GM19467 (cell line): Measurements from ENCODE around the gene LTBR.

ENCODE experiments used
- ATAC-seq: cut with Tn5 transposase; IDR thresholded peaks from one replicate; pipeline ENCODE4 v1.9.1; 2021; ENCODE audit warnings: mild to moderate bottlenecking, moderate library complexity; ENCODE audit not compliant: unreplicated experiment

LTBR gene

DNA sequence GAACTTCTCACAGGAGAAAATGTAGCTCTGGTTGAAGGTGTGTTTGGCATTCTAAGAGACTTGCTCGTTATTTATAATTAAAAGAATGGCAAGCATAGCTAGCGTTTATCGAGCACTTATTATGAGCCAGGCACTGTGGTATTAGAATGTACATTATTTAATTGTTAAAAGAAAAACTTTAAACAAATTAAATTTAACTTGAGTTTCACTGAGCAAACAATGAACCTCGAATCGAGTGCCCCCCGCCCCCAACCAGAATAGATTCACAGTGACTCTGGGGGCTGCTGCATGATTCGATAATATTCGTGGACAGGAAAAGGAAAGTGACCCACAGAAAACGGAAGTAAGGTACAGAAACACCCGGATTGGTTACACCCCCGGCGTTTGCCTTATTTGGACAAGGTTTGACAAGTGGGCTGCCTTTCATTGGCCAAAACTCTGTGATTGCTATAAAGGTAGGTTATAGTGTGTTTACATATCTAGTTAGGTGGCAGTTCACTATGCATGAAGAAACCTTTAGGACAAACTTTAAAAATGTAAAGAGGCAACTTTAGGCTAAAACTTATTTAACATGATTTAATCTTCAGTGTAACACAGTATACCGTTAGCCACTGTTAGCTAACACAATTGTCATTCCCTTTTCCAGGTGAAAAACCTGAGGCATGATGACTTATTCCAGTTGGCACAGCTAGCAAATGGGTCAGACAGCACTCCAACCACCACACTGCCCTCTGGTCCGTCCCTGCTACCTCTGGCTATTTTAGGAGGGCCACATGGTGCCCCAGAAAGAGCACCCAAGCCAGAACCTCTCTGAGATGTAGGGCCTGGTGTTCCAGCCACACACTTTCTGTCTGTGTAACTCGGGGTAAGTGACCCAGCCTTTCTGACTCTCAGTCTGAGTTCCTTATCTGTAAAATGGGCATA lies 15.7 kb upstream of the LTBR start:
- ATAC-seq, result no peak

DNA sequence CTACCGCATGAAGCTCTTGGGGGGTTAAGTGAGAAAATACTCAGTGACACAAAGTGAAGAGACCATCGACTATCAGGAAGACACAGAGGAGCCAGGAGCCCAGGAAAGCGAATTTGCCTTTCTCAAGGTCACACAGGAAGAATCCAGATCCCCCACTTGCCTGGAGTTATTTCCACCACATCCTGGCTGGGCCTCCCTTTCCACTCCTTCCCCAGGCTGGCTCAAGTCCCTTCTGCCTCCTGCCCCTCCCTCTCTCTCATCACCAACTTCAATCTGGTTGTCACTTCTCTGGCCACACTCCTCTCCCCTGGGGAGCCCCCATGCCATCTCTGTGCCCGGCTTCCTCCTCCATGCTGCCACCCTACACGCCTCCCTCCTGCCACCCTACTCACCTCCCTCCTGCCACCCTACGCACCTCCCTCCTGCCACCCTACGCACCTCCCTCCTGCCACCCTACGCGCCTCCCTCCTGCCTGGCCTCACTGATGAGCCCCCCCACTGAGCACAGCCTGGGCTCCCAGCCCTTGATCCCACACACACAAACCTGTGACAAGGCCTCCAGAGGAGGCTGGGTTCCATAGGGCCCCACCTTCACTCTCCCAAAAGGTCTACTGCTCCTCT lies 14.9 kb upstream of the LTBR start:
- no peak for ATAC-seq

DNA sequence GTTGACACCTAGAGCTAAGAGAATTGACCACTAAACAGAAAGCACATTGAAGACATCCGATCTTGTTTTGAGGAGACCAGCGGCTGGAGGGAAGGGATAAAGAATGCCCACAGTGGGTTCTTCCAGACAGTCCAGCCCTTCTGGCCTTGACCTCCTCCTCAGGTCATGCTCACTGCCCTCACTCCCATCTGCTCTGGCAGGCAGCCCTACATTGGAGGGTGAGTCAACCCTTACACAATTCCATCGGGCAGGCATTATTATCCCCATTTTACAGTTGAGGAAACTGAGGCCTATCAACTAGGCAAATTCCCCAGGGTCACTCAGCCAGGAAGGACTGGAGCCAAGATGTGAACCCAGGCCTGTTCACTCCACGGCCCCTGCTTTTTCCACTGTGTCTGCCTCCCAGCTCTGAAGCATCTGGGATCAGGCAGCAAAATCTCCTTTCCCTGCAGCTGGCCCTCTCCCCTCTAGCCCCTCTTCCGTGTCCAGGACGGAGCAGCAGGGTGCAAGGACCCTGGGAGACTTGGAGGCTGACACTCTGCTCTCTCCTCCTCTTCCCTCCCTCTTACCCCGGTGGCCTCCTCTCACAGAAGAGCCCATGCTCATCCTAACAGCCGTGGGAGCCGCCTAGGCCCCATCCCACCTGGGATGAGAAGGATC lies 13.9 kb upstream of the LTBR start:
- ATAC-seq, result no peak

DNA sequence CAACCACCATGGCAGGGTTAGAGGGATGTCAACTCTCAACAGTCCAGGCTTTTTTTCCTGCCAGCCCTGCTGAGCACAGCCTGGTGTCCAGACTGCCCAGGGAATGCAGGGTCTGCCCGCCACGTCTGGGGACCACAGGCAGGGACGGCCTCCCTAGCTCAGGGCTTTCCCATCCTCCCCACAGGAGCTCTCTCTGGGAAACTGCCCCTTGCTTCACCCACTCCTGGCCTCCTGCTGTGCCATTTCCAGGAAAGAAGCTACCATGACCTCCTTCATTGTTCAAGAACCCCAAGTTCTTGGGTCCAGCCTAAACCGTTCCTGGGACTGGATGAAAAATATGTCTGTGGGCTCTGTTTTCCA lies 13.4 kb upstream of the LTBR start:
- ATAC-seq, result no peak

DNA sequence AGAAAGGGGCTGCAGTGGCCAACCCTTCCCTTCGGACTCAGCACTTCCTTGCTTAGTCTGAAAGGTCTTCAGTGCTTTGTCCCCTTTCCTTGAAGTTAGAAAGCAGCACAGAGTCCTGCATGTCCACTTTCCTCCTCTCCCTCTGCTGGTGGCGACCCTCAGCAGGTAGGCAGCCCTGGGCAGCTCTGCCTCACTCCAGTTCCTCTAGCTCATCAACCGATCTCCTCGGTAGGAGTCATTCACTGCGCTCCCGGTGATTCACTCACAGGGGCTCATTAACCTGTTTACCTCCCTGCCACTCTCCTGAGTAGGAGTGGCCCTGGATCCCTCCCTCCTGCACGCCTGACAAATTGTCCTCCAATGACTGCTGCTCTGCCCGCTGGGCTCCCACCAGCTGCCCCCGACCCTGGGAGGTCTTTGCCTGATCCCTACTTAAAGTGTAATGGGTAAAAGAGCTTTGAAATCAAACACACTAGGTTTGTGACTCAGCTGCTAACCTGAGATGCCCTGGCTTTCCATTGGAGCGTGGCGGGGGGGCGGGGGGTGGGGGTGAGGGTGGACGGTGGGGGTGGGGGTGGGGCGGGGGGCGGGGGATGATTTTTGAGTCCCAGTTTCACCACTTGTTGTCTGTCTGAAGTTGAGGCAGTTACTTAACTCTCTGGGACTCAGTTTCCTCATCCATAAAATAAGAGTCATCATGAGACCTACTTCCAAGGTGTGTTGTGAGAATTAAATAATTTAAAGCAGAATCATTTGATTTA lies 12.8 kb upstream of the LTBR start:
- no peak for ATAC-seq

DNA sequence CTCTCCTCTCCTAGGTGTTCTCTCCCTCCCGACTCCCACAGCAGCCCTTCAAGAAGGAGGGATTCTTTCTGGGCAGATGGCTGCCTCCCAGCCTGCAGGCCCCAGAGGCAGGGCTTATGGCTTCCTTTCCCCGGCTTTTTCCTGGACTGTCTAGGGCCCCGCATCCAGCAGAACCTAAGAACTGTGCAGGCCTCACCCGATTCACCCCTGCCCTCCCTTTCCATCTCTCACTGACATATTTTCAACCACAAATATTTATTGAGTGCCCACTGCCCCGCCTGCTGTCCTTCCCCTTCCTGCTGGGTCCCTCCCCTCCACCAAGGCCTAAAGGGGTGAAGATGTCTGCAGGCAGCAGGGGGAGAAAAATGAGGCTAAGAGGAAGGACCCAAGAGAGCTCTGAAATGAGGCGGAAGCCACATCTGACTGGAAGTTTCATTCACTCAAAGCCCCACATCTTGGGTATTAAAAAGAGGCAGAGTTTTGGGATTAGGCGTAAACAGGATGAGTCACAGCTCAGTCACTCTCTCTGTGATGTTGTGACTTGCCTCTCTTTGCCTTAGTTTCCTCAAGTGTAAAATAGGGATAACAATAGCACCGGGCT lies 11.5 kb upstream of the LTBR start:
- no peak for ATAC-seq

DNA sequence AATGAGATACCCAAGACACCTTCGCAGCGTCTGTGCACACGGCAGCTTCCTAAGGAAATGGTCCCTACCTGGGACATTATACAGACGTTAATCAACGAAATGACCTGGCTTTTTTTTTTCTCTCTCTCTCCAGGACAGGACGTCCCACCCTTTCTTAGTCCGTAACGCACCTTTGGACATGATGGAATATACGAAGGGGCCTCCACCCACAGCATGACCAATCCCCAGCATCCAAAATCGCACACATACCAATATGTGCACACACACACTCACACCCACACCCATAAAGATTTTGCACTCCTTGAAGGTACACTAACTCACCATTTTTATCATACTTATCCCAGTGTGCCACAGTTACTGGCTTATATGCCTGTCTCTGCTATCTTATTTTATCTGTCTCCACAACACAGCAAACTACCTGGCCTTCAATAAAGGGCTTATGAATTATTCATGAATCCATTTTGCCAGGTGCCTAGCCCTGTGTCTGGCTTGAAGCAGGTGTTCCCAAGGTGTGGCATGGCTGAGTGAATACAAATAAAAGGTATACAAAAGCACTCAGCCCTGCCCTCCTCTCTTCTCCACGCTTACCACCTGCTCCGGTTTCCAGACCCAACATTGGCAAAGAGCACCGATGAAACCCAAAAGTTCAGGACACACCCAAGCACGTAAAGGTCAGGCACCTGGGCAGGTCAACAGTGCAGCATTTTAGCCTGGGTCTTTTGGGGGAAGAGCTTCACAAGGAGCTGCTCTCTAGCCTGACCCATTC lies 10.8 kb upstream of the LTBR start:
- ATAC-seq, result no peak

DNA sequence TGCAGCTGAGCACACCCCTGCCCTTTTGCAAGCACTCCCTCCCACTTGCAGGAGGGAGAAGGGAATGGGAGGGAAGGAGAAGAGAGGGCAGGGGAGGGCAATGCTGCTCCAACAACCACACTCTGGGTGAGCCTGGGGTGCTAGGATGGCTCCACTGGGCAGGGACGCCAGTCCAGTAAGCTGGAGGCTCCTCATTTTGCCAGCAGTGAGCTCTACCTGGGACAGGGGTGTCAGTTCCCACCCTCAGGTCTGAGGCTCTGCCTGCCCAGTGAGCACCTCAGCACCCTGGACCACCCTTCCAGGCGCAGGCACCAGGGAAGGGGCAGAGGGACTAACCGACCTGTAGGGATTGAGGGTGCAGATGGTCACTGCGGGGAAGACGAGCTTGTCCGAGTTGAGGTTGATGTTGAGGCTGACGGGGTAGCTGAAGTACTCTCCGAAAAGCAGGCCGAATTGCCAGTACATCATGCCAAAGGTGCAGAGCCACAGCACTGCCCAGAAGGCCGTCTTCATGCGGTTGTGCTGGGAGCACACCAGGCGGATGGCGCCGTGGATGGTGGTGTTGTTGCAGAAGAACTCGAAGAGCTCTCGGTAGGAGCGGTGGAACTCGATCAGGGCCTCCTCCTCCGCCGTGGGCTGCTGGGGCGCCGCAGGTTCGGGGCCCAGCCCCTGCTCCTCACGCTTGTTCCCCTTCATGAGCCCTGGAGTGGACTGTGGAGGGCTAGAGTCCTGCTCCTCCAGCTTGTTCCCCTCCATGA lies 9.8 kb upstream of the LTBR start:
- ATAC-seq, result no peak

DNA sequence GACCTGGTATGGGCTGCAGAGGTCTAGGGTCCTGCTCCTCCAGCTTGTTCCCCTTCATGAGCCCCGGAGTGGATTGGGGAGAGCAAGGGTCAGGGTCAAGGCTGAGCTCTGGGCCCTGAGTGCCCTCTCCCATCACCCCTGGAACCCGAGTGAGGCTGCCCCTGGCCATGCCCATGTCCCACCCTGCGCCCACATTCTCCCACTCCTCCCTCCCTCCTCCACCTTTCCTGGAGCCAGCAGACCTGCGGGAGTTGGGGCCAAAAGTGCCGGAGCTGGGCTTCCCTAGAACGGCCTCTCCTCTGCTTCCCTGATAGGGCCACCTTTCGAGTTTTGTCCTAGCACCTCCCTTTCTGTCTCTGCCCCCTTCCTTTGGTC lies 9.2 kb upstream of the LTBR start:
- no peak for ATAC-seq

DNA sequence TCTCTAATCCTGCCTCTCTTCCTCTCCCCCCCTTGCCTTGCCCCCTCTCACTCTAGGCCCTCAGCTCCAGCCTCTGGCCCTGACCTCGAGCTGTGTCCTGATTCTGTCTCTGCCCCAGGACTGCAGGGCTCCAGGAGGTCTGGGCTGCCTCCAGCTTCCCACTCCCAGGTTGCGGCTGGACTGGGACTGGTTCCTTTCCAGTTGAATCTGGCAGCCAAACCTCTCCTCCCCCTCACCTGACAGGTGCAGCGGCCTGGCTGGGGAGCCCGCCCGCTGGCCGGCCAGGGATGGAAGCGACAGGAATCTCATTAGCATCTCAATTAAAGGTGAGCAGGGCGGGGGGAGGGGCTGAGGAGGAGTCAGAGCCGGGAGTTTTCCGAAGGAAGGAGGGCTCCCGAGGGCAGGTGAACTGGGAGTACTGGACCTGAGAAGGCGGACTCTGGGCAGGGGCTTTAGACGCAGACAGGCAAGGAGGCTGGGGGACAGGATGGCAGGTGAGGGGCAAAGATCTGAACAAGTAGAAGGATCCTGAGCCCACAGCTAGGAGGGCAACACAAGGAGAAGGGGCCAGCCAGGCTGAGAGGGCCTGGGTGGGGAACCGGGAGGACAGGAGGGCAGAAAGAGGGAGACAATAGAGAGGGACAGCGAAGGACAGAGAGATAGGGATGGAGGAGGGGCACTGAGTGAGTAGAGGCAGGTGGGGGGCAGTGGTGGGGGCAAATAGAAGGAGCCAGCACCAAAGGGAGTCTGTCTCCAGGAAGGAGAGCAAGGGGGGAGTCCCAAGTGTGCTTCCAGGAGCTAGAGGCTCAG lies 8.5 kb upstream of the LTBR start, which contains the start of gene SCNN1A:
Gene SCNN1A (minus strand): TSS at position 295 of the 810 bp plus-strand sequence. CDS start 780 bp downstream, outside the sequence.
- ATAC-seq, result no peak

DNA sequence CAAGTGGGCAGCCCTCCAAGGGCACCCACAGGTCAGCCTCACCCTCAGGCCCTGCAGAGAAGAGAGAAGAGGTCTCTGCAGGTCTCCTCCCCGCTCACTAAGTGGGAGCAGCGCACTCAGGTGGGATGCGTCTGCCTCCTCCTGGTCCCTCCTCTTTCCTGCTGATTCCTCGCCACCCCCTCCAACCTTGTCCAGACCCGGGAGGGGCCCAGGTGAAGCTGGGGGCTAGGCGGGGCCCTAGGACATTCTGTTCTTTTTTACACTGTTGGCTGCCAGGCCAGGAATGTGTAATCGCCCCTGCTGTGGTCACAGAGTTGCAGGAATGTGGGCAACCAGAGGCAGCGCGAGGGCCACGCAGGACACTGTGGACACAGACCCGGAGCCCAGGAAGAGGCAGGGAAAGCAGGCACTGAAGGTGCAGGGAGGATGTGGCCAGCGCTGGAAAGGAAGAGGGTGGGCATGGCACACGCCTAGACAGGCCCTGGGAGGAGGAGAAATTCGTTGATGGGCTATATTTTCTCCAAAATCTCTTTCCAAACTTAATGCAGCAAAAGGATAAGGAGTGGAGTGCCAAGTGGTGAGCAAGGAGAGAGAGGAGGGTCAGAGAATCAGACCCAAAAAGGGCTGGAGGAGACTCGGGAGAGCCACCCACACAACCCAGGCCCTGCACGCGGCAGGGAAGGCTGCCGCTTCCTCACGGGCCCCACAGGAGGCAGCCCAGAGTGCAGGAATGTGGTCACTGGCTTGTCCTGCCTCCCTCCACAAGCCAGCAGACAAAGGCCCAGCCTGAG lies 7.7 kb upstream of the LTBR start:
- no peak for ATAC-seq

DNA sequence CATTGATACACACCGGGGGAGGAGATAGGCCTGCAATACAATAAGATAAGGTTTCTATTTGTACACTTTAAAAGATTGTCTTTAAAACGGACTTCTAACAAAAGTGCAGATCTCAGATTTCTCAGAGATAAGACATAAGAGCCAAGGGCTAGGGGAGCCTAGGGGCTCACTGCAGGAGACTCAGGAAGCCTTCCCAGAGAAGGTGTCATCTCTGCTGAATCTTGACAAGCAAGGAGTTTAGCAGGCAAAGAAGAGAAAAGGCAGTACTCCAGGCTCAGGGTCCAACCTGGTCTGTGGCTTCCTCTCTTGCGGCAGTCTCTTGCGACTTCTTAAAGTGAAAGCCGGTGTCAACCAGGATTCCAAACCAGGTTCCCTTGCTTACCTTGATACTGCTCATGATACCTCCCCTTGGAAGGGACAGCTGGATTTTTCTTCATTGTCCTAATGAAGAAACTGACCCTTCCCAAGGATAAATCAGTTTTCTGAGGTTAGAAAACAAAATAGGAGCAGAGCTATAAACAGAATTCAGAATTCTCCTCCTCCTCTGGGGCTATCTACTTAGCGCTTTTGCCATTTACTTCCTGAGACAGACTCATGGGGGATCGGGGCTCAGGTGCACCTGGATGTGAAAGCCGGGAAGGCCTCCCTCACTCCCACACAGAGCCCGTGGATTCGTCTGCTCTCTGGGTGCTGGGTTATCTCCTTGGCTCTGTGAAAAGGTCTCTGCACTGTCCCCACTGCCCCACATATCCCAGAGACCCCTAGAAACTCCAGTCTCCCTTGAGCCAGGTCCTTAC lies 6.9 kb upstream of the LTBR start:
- ATAC-seq, result no peak

DNA sequence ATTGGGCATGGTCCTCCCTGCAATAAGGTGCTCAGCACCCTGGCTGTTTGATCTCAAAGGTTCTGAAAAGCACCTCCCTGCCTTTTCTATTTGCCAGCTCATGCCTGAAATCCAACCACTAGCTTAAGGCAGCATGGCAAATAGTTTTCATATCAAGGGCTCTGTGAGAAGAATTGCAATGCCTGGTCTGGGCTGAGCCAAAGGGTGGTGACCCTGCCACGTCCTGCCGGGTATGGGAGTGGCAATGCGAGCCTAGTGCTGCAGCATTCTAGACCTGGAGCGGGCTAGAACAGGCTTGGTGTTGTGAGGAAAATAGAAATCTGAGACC lies 6.3 kb upstream of the LTBR start:
- ATAC-seq, result no peak

DNA sequence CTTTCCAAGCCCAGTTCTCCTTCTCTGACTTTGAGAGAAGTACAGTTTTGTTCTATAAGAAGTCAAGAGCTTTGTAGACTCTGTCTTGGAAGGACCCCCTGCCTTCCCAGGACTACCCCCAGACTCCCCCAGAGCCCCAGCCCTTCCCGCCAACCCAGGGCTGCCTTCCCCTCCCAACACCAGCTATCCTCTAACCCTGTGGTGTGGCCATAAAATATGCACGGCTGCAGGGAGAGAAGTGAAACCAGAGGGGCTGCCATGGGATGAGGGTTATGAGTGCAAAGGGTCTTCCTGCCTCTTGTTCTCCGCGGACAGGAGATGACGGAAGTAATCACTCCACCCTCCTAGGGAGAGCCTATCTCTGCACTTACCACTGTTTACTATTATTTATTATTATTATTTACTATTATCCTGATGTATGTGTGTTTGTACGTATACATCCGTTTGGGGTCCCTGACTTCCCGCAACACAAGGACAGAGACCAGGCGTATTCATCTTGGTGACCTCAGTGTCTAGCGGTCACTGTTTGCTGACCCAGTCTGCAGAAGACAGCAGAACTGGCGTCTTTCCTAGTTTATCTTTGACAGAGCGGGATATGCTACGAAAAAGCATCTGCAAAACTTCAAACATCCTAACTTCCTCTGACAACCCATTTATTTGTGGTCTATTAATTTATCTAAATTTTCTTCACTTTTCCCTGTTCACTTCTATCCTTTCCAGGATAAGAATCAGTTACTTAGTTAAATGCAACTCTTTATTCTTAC lies 5.1 kb upstream of the LTBR start:
- no peak for ATAC-seq

DNA sequence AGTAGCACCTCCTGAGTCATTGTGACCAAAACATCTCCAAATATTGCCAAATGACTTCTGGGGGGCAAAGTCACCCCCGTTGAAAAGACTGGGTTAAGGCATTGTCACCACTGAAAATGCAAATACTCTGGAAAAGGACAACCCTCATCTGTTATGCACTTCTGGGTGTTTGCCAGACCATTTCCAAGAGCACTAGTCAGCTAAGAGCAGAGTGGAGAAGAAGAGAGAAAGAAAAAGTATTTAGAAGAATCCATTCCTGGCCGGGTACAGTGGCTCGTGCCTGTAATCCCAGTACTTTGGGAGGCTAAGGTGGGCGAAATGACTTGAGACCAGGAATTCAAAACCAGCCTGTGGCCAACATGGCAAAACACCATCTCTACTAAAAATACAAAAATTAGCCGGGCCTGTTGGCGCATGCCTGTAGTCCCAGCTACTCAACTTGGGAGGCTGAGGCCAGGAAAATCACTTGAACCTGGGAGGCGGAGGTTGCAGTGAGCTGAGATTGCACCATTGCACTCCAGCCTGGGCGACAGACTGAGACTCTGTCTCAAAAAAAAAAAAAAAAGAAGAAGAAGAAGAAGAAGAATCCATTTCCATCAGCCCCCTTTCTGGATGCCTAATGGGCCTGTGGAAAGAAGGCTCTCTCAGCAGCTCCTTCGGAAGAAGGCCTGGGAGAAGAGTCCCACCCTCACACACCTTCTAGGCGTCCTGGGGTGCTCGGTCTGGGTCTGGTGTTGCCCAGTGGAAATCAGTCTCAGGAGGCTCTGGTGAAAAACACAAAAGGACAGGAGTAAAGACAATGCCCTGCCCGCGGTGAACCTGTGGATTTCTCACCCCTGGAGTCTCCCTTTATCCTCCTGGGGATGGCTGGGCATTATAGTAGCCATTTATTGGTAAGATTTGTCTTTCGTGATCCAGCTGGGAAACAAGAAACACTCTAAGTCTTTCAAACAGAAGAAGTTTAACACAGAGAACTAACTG lies 3.5 kb upstream of the LTBR start:
- no peak for ATAC-seq
